ENCODE measurements around the gene PTPRM.

DNA sequence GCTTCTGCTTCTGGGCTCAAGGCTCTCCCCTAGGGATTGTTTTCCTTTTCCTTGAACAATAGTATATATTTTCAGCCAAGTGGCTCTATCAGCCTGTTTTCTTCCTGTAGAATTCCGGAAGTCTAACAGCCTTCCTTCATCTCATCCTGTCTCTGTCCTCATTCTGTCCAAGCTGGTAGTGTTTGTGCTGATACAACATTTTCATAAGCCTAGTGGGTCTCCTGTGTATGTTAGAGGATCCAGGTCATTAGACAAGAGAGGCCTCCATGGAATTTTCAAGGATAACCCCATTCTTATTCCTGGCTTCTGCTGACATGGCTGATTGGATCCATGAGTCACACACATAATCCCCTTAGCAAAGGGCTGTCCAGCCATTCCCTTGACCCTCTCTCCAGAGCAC, 467.6 kb downstream of the PTPRM start:
- TF ChIP-seq, protein P1, sequence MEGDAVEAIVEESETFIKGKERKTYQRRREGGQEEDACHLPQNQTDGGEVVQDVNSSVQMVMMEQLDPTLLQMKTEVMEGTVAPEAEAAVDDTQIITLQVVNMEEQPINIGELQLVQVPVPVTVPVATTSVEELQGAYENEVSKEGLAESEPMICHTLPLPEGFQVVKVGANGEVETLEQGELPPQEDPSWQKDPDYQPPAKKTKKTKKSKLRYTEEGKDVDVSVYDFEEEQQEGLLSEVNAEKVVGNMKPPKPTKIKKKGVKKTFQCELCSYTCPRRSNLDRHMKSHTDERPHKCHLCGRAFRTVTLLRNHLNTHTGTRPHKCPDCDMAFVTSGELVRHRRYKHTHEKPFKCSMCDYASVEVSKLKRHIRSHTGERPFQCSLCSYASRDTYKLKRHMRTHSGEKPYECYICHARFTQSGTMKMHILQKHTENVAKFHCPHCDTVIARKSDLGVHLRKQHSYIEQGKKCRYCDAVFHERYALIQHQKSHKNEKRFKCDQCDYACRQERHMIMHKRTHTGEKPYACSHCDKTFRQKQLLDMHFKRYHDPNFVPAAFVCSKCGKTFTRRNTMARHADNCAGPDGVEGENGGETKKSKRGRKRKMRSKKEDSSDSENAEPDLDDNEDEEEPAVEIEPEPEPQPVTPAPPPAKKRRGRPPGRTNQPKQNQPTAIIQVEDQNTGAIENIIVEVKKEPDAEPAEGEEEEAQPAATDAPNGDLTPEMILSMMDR (IDR thresholded peaks at IDR 0.05): no peak
- TF ChIP-seq POLR2A (IDR thresholded peaks at IDR 0.05): no peak
